Right cardiac atrium (tissue), 5 donors: ENCODE results near the gene MRC2. TPM values are rescaled to one million over a fixed set of nuclear protein-coding genes. Genes with fewer than 3 reads are reported as not detected.

Experiments used
- ATAC-seq, 2 donors: fragments of 200-7000 bp; cut with Tn5 transposase; one replicate each; pipeline versions ENCODE4 v1.8.0 to v1.9.1; 2020; ENCODE audit warnings: moderate library complexity in 2 of 2, mild to moderate bottlenecking in 1 of 2
- DNase-seq, 3 donors: peaks; one replicate each; pipeline ENCODE4 v3.0.0-alpha.2; 2020
- H3K27ac ChIP-seq: one replicate; pipeline ENCODE4 v1.5.1; 2013; ENCODE audit warnings: mild to moderate bottlenecking, low read length, control low read depth, moderate library complexity
- H3K27me3 ChIP-seq: one replicate; pipeline ENCODE4 v1.6.1; 2013; ENCODE audit not compliant: control insufficient read depth, insufficient read depth
- H3K4me1 ChIP-seq: one replicate; pipeline ENCODE4 v1.6.1; 2013; ENCODE audit warnings: low read length; ENCODE audit not compliant: control insufficient read depth, insufficient read depth
- H3K4me3 ChIP-seq: one replicate; pipeline ENCODE4 v1.5.1; 2013; ENCODE audit warnings: low read length, control low read depth
- H3K9me3 ChIP-seq: one replicate; pipeline ENCODE4 v1.6.1; 2013; ENCODE audit warnings: low read length; ENCODE audit not compliant: control insufficient read depth
- WGBS: extraction: QIAGEN DNeasy Blood & Tissue Kit; methylation state at CpG from one replicate; pipeline ENCODE4 v1.1.7; 2013; 5-methylcytosine and 5-hydroxymethylcytosine counted together
- intact Hi-C, 4 donors: fragments of 100-400 bp; cut with DNase I; formaldehyde crosslinking; loops; one replicate each; pipeline versions ENCODE4 v1.11.0 to v1.14.0; 2022 to 2023
- polyA plus RNA-seq: library from polyadenylated mRNA; stranded (reverse); fragments of 200-250 nt; gene quantifications from one replicate; pipeline ENCODE4 v1.2.3, GENCODE V29; 2013
- total RNA-seq, 4 donors: library from RNA; stranded (reverse); fragmentation: NEBNext Ultra II Directional; extraction: Animal tissue kit (Norgen Biotek cat#: 25700); gene quantifications; one replicate each; pipeline ENCODE4 v1.2.1, GENCODE V29; 2021
- donor health status: healthy with polysubstance abuse.
- donor health status: DM: no; HTN: yes; CAD: no.
- donor health status: DM: no; HTN: no; CAD: no.
- donor health status: DM: no; HTN: yes; CAD: no; lungs with severe emphysema.
- donor health status: DM: yes; HTN: yes; CAD: no.

MRC2 gene
- total and polyA plus RNA-seq, 5 donors, result 33.7 to 91.9 (median 50.7) TPM

- WGBS, result 48% methylated on average over 14 of the region's 14 CpGs
- ATAC-seq, result peak; percentile 16 to 40
- intact Hi-C loops, result loop anchor here (2.0 to 10.0 kb wide), 3 partner anchors 261 to 699 kb away; partner anchors contain the start of gene TANC2 (in 1 of the 4)
- no peaks in the 10 kb centered on the region for H3K4me1 ChIP-seq
- H3K4me3 ChIP-seq, result no peak overlapping the region
- H3K27ac ChIP-seq, result peak overlapping the region; percentile 57
- H3K9me3 ChIP-seq, result no peaks in the 10 kb centered on the region
- no peaks in the 10 kb centered on the region for H3K27me3 ChIP-seq
- DNase-seq, result no peak
Measured at GRCh38 chr17:62705778-62706597, 78.5 kb downstream of the MRC2 start.

- intact Hi-C loops, result loop anchor here in 3 of 4 donors (5.0 to 10.0 kb wide), 2 partner anchors 260 to 698 kb away; partner anchors contain the start of gene TANC2 (in 1 of the 3)
- ATAC-seq (no peak), DNase-seq (no peak)
- H3K4me3 ChIP-seq, result no peak overlapping the region
- 81% methylated on average over 20 of the region's 20 CpGs for WGBS
- no peaks in the 10 kb centered on the region for H3K9me3 ChIP-seq
- H3K27me3 ChIP-seq, result no peaks in the 10 kb centered on the region
- H3K4me1 ChIP-seq, result no peaks in the 10 kb centered on the region
- no peak overlapping the region for H3K27ac ChIP-seq
Measured at GRCh38 chr17:62706598-62707424, 79.3 kb downstream of the MRC2 start.

- WGBS, result 98% methylated on average over 9 of the region's 9 CpGs
- Histone ChIP-seq H3K4me3 (no peak overlapping the region), H3K27ac (no peak overlapping the region), H3K4me1 (no peaks in the 10 kb centered on the region), H3K27me3 (no peaks in the 10 kb centered on the region), H3K9me3 (no peaks in the 10 kb centered on the region)
- intact Hi-C loops, result loop anchor here in 3 of 4 donors (5.0 to 10.0 kb wide), 2 partner anchors 260 to 697 kb away; partner anchors contain the start of gene TANC2 (in 1 of the 3)
- ATAC-seq, result no peak
- no peak for DNase-seq
Measured at GRCh38 chr17:62707425-62707739, 79.9 kb downstream of the MRC2 start.

- Histone ChIP-seq H3K4me1 (no peaks in the 10 kb centered on the region), H3K27ac (no peak overlapping the region), H3K9me3 (no peaks in the 10 kb centered on the region), H3K27me3 (no peaks in the 10 kb centered on the region), H3K4me3 (no peak overlapping the region)
- intact Hi-C loops, result loop anchor here in 3 of 4 donors (5.0 to 10.0 kb wide), 2 partner anchors 259 to 696 kb away; partner anchors contain the start of gene TANC2 (in 1 of the 3)
- DNase-seq, result no peak
- 72% methylated on average over 2 of the region's 2 CpGs for WGBS
- ATAC-seq, result no peak
Measured at GRCh38 chr17:62708587-62708986, 81.1 kb downstream of the MRC2 start.

- DNase-seq (no peak), ATAC-seq (no peak)
- intact Hi-C loops, result no loop called here
- no peaks in the 10 kb centered on the region for H3K9me3 ChIP-seq
- H3K4me1 ChIP-seq, result no peaks in the 10 kb centered on the region
- no peak overlapping the region for H3K27ac ChIP-seq
- no peak overlapping the region for H3K4me3 ChIP-seq
- WGBS, result 79% methylated on average over 8 of the region's 8 CpGs
- no peaks in the 10 kb centered on the region for H3K27me3 ChIP-seq
Measured at GRCh38 chr17:62712171-62712581, 84.7 kb downstream of the MRC2 start.

GRCh38 chr17:62713086-62713881 lies 85.8 kb downstream of the MRC2 start:
- intact Hi-C loops, result no loop called here
- ATAC-seq, result no peak
- DNase-seq, result no peak

GRCh38 chr17:62714016-62714777 lies 86.7 kb downstream of the MRC2 start:
- 94% methylated on average over 8 of the region's 8 CpGs for WGBS
- Histone ChIP-seq H3K27ac (no peak overlapping the region), H3K9me3 (no peaks in the 10 kb centered on the region), H3K27me3 (no peaks in the 10 kb centered on the region), H3K4me1 (no peaks in the 10 kb centered on the region), H3K4me3 (no peak overlapping the region)
- DNase-seq (no peak), ATAC-seq (no peak)
- intact Hi-C loops, result no loop called here

More at GRCh38 chr17:62713086-62713881, 85.8 kb downstream of the MRC2 start:
- Histone ChIP-seq H3K9me3 (no peaks in the 10 kb centered on the region), H3K4me1 (no peaks in the 10 kb centered on the region), H3K4me3 (no peak overlapping the region), H3K27me3 (no peaks in the 10 kb centered on the region), H3K27ac (no peak overlapping the region)
- WGBS, result 89% methylated on average over 17 of the region's 17 CpGs

GRCh38 chr17:62715882-62716390 lies 88.5 kb downstream of the MRC2 start:
- Histone ChIP-seq H3K4me1 (no peaks in the 10 kb centered on the region), H3K4me3 (no peak overlapping the region), H3K27ac (no peak overlapping the region), H3K9me3 (no peaks in the 10 kb centered on the region), H3K27me3 (no peaks in the 10 kb centered on the region)
- WGBS, result 96% methylated on average over 18 of the region's 18 CpGs
- intact Hi-C loops, result no loop called here
- ATAC-seq, result no peak
- no peak for DNase-seq

- no peaks in the 10 kb centered on the region for H3K4me1 ChIP-seq
- DNase-seq, result no peak
- intact Hi-C loops, result no loop called here
- WGBS, result 92% methylated on average over 23 of the region's 23 CpGs
- no peak overlapping the region for H3K27ac ChIP-seq
- H3K4me3 ChIP-seq, result no peak overlapping the region
- no peaks in the 10 kb centered on the region for H3K27me3 ChIP-seq
- H3K9me3 ChIP-seq, result no peaks in the 10 kb centered on the region
- peak in 1 of 2 donors; percentile 33 for ATAC-seq
Measured at GRCh38 chr17:62716834-62717588, 89.5 kb downstream of the MRC2 start.
